Esophagus muscularis mucosa (tissue), 4 donors: ENCODE results near the gene SIRT5. TPM values are rescaled to one million over a fixed set of nuclear protein-coding genes. Genes with fewer than 3 reads are reported as not detected.

ENCODE experiments used
- DNase-seq: peaks from one replicate; pipeline ENCODE4 v3.0.0-alpha.2; 2017; ENCODE audit errors: extremely low spot score
- H3K27ac ChIP-seq, 4 donors: fragments of 200-600 bp; sonication (generic); replicated peaks in 1 of 4; 1 replicate in 3 of 4; 2 replicates in 1 of 4; pipeline ENCODE4 v1.5.1; 2016 to 2019; ENCODE audit warnings: mild to moderate bottlenecking in 1 of 4
- H3K27me3 ChIP-seq, 4 donors: fragments of 200-600 bp; sonication (generic); one replicate each; pipeline versions ENCODE4 v1.5.1 to v1.6.0; 2016 to 2019
- H3K36me3 ChIP-seq, 4 donors: fragments of 200-600 bp; sonication (generic); one replicate each; pipeline ENCODE4 v1.5.1; 2016 to 2019
- H3K4me1 ChIP-seq, 4 donors: fragments of 200-600 bp; sonication (generic); one replicate each; pipeline ENCODE4 v1.5.1; 2016 to 2019
- H3K4me3 ChIP-seq, 4 donors: fragments of 200-600 bp; sonication (generic); 1 replicate in 2 of 4; 2 replicates in 2 of 4; pipeline ENCODE4 v1.5.1; 2016 to 2019; ENCODE audit warnings: mild to moderate bottlenecking in 4 of 4, moderate library complexity in 1 of 4
- H3K9me3 ChIP-seq, 4 donors: fragments of 200-600 bp; sonication (generic); 1 replicate in 3 of 4; 2 replicates in 1 of 4; pipeline ENCODE4 v1.5.1; 2016 to 2019
- EP300 ChIP-seq: sonication (generic); formaldehyde crosslinking; IDR thresholded peaks from one replicate; pipeline ENCODE4 v1.6.1; 2017; ENCODE audit warnings: antibody characterized with exemption
- POLR2A ChIP-seq: fragments of 450-650 bp; IDR thresholded peaks from one replicate; pipeline ENCODE4 v1.6.1; 2017; ENCODE audit warnings: antibody characterized with exemption, moderate library complexity, mild to moderate bottlenecking, low read depth
- POLR2AphosphoS5 ChIP-seq, 2 donors: sonication (generic); formaldehyde crosslinking; IDR thresholded peaks; one replicate each; pipeline ENCODE4 v1.6.1; 2017; ENCODE audit warnings: antibody characterized with exemption in 2 of 2
- WGBS: methylation state at CpG from one replicate; pipeline ENCODE4 v1.1.5; 2018; 5-methylcytosine and 5-hydroxymethylcytosine counted together
- intact Hi-C: fragments of 100-400 bp; cut with DNase I; formaldehyde crosslinking; loops from one replicate; pipeline ENCODE4 v1.15.1; 2023
- total RNA-seq, 4 donors: library from RNA; depleted of rRNA; stranded (reverse); fragments of >200 nt; gene quantifications; one replicate each; pipeline versions ENCODE4 v1.1.0 to v1.2.1, GENCODE V29; 2016
- TF ChIP-seq, protein P1 (sequence below), 3 experiments: fragments of 200-600 bp in 2 of 3; fragments of 450-650 bp in 1 of 3; sonication (generic) in 2 of 3; IDR thresholded peaks; one replicate each; pipeline ENCODE4 v1.5.1; 2017 to 2019; ENCODE audit warnings: antibody characterized with exemption in 3 of 3, mild to moderate bottlenecking in 2 of 3, moderate library complexity in 1 of 3

Gene SIRT5
- total RNA-seq, 4 donors from 2014 or later: 7.8 to 14.5 (median 12.6) TPM

DNA sequence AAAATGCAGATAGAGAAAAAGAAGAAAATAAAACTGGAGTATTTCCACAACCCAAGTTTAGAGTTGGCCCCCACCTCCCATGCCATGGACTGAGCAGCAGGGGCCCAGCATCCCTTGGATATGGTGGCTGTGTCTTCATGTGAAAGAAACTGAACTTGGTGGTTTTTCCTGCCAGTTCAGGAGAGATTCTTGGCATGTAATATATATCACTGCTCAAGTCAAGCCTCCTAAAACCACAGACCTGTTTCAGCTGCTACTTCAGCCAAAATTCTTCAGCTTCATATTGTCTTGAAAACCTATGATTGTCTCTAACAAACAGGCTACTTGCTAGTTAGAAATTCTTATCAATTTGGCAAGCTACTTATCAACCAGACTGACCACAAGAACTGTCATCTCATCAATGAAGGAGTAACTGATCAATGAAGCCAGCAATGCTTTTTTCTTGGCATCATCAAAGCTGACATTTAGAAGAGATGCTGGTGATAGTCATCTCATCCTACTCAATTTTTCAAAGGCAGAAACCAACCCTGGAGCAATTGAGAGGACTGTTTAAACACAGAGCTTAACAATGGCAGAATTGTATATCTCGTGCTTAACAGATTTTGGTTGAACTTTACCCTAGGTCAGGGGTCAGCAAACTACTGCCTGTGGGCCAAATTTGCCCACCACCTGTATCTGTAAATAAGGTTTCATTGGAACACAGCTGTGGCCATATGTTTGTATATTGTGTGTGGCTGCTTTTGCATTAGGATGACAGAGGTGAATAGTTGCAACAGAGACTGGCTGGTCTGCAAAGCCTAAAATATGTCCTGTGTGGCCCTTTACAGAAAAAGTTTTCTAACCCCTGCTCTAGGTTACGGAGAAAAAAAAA is 30.4 kb downstream of the SIRT5 start:
- Histone ChIP-seq H3K27me3 (no peaks in the 10 kb centered on the region), H3K4me1 (no peaks in the 10 kb centered on the region), H3K27ac (no peak overlapping the region), H3K9me3 (no peaks in the 10 kb centered on the region), H3K4me3 (no peak overlapping the region), H3K36me3 (peaks cover 15 to 72% (median 52%) of the 10 kb centered on the region in 4 donors)
- intact Hi-C loops: no loop called here
- DNase-seq: no peak
- 85% methylated on average over 2 of the region's 2 CpGs for WGBS
- no peak for TF ChIP-seq POLR2A
- TF ChIP-seq EP300: no peak
- TF ChIP-seq POLR2AphosphoS5 (IDR thresholded peaks at IDR 0.05): no peak
- TF ChIP-seq, protein P1, sequence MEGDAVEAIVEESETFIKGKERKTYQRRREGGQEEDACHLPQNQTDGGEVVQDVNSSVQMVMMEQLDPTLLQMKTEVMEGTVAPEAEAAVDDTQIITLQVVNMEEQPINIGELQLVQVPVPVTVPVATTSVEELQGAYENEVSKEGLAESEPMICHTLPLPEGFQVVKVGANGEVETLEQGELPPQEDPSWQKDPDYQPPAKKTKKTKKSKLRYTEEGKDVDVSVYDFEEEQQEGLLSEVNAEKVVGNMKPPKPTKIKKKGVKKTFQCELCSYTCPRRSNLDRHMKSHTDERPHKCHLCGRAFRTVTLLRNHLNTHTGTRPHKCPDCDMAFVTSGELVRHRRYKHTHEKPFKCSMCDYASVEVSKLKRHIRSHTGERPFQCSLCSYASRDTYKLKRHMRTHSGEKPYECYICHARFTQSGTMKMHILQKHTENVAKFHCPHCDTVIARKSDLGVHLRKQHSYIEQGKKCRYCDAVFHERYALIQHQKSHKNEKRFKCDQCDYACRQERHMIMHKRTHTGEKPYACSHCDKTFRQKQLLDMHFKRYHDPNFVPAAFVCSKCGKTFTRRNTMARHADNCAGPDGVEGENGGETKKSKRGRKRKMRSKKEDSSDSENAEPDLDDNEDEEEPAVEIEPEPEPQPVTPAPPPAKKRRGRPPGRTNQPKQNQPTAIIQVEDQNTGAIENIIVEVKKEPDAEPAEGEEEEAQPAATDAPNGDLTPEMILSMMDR (IDR thresholded peaks at IDR 0.05): no peak

- no peaks in the 10 kb centered on the region for H3K4me1 ChIP-seq
- WGBS: 96% methylated on average over 4 of the region's 4 CpGs
- peaks cover 15 to 64% (median 48%) of the 10 kb centered on the region in 4 donors for H3K36me3 ChIP-seq
- no peak for TF ChIP-seq POLR2AphosphoS5 (IDR thresholded peaks at IDR 0.05)
- TF ChIP-seq, protein P1 (IDR thresholded peaks at IDR 0.05): no peak
- TF ChIP-seq EP300: no peak
- TF ChIP-seq POLR2A: no peak
- no peak overlapping the region for H3K27ac ChIP-seq
- no peaks in the 10 kb centered on the region for H3K27me3 ChIP-seq
- H3K9me3 ChIP-seq: no peaks in the 10 kb centered on the region
- intact Hi-C loops: no loop called here
- no peak for DNase-seq
- H3K4me3 ChIP-seq: no peak overlapping the region
Observed at GRCh38 chr6:13605634-13606033, 31.2 kb downstream of the SIRT5 start.

DNA sequence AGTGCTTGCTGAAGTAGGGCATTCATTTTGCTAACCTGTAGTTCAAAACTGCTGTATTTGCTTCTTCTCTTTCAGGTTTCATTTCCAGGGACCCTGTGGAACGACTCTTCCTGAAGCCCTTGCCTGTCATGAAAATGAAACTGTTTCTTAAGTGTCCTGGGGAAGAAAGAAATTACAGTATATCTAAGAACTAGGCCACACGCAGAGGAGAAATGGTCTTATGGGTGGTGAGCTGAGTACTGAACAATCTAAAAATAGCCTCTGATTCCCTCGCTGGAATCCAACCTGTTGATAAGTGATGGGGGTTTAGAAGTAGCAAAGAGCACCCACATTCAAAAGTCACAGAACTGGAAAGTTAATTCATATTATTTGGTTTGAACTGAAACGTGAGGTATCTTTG is 37.3 kb downstream of the SIRT5 start:
- no peaks in the 10 kb centered on the region for H3K27me3 ChIP-seq
- H3K9me3 ChIP-seq: no peaks in the 10 kb centered on the region
- no peak overlapping the region for H3K27ac ChIP-seq
- no peak for TF ChIP-seq POLR2A
- TF ChIP-seq POLR2AphosphoS5 (IDR thresholded peaks at IDR 0.05): no peak
- no peak for TF ChIP-seq EP300
- TF ChIP-seq, protein P1 (IDR thresholded peaks at IDR 0.05): no peak
- H3K36me3 ChIP-seq: peaks cover 0 to 16% (median 7%) of the 10 kb centered on the region in 4 donors
- H3K4me1 ChIP-seq: peaks cover 14 to 19% (median 17%) of the 10 kb centered on the region in 4 donors
- DNase-seq: no peak
- intact Hi-C loops: loop anchor here (5.0 kb wide), 1 partner anchor 34 kb away; no protein-coding TSS in a partner anchor
- H3K4me3 ChIP-seq: no peak overlapping the region
- 64% methylated on average over 4 of the region's 4 CpGs for WGBS

DNA sequence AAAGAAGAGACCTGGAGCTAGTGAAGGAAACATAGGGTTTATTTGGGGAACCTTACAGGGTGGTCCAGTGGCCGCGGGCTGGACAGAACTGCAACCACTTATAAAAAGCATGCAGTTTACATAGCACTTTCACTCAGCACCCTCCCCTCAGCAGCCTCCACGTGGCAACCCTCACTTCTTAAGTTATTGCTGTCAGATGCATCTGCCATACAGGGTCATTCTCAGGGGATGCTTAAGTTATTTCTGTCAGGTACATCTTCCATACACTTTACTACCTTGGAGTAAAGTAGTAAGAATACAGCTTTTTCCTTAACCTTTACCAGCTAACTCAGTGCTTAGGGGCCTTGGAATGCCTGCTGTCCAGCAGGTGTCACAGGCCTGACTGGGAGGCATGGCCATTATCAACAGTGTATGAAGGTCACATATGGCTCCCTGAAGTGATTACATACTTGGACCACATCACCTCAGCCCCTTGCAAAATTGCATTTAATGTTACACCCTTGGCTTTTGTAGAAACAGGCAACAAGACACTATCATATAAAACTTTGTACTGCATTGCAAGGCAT is 38.7 kb downstream of the SIRT5 start:
- 78% methylated on average over 3 of the region's 3 CpGs for WGBS
- Histone ChIP-seq H3K27ac (no peak overlapping the region), H3K36me3 (peaks cover 8 to 24% (median 16%) of the 10 kb centered on the region in 4 donors), H3K9me3 (no peaks in the 10 kb centered on the region), H3K4me3 (no peak overlapping the region), H3K27me3 (no peaks in the 10 kb centered on the region), H3K4me1 (peaks cover 17 to 27% (median 25%) of the 10 kb centered on the region in 4 donors)
- intact Hi-C loops: loop anchor here (5.0 kb wide), 1 partner anchor 36 kb away; no protein-coding TSS in a partner anchor
- no peak for TF ChIP-seq EP300
- TF ChIP-seq, protein P1 (IDR thresholded peaks at IDR 0.05): no peak
- TF ChIP-seq POLR2A: no peak
- no peak for TF ChIP-seq POLR2AphosphoS5 (IDR thresholded peaks at IDR 0.05)
- DNase-seq: no peak
